IPS DF 6.9 (cell line): ENCODE data around the gene IL6R.
A peak's percentile ranks its signal among the peaks of the same experiment; 100 is the strongest.

Source experiments
- DNase-seq: peaks from one replicate; pipeline ENCODE4 v3.0.0-alpha.2; 2013; ENCODE audit warnings: low read depth, low spot score
- H3K27ac ChIP-seq: one replicate; pipeline ENCODE4 v1.5.1; 2013; ENCODE audit warnings: low read length, control low read depth
- H3K27me3 ChIP-seq: 2 replicates; pipeline ENCODE4 v1.6.1; 2013; ENCODE audit warnings: mild to moderate bottlenecking, low read length; ENCODE audit not compliant: control insufficient read depth, insufficient read depth
- H3K36me3 ChIP-seq: 2 replicates; pipeline ENCODE4 v1.6.1; 2013; ENCODE audit warnings: low read length; ENCODE audit not compliant: control insufficient read depth, insufficient read depth
- H3K4me1 ChIP-seq: 2 replicates; pipeline ENCODE4 v1.6.1; 2013; ENCODE audit warnings: low read length; ENCODE audit not compliant: control insufficient read depth, insufficient read depth
- H3K4me3 ChIP-seq: 2 replicates; pipeline ENCODE4 v1.5.1; 2013; ENCODE audit warnings: mild to moderate bottlenecking, low read length
- H3K9me3 ChIP-seq: 2 replicates; pipeline ENCODE4 v1.6.1; 2013; ENCODE audit warnings: low read length, inconsistent platforms; ENCODE audit not compliant: control insufficient read depth, insufficient read depth
- WGBS: extraction: QIAGEN DNeasy Blood & Tissue Kit; methylation state at CpG from one replicate; pipeline ENCODE4 v1.1.7; 2013; ENCODE audit warnings: mixed read lengths, missing lambda C conversion rate; ENCODE audit not compliant: insufficient read length, insufficient coverage; 5-methylcytosine and 5-hydroxymethylcytosine counted together

IL6R gene

GRCh38 chr1:154497026-154497806 lies 92.1 kb downstream of the IL6R start:
- no peak for DNase-seq
- H3K27ac ChIP-seq = no peak overlapping the region
- H3K27me3 ChIP-seq = peaks cover 25% of the 10 kb centered on the region
- no CpG with 5 or more reads among the region's 5 CpGs for WGBS
- H3K4me3 ChIP-seq = no peak overlapping the region
- no peaks in the 10 kb centered on the region for H3K9me3 ChIP-seq
- H3K36me3 ChIP-seq = no peaks in the 10 kb centered on the region
- H3K4me1 ChIP-seq = peaks cover 1% of the 10 kb centered on the region; the same call in 1 of the 2 replicates

DNA sequence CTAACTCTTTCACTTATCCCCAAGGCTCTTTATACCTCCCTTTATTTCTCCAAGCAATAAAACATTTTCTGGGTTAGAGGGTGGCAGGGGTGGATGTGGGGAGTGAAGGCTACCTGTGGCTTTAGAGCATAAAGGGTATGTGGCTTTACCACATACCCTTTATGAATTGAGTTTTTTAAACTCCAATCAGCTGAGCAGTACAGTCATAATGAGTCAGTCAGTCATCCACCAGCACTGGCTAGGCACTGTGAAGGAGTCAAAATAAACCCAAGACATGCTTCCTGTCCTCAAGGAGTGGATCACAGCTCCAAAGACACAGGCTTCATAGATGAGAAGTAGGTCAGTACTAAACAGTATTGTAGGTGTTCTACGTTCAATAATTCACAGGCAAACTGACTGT lies 94.3 kb downstream of the IL6R start:
- DNase-seq = no peak
- no CpG with 5 or more reads among the region's 1 CpG for WGBS
- H3K27me3 ChIP-seq = peaks cover 38% of the 10 kb centered on the region

GRCh38 chr1:154500533-154500932 lies 95.4 kb downstream of the IL6R start:
- no peak for DNase-seq
- Histone ChIP-seq H3K27ac (no peak overlapping the region), H3K4me1 (no peaks in the 10 kb centered on the region; the same call in 1 of the 2 replicates)

More for the DNA sequence above, 94.3 kb downstream of the IL6R start:
- no peaks in the 10 kb centered on the region for H3K9me3 ChIP-seq
- no peaks in the 10 kb centered on the region; the same call in 1 of the 2 replicates for H3K4me1 ChIP-seq
- H3K4me3 ChIP-seq = no peak overlapping the region
- H3K27ac ChIP-seq = no peak overlapping the region
- H3K36me3 ChIP-seq = no peaks in the 10 kb centered on the region

GRCh38 chr1:154501423-154502065 lies 96.4 kb downstream of the IL6R start:
- DNase-seq = no peak
- peak overlapping the region; percentile 18; the same call in 1 of the 2 replicates for H3K4me3 ChIP-seq
- no peaks in the 10 kb centered on the region; the same call in 1 of the 2 replicates for H3K4me1 ChIP-seq
- no peaks in the 10 kb centered on the region for H3K9me3 ChIP-seq
- no peaks in the 10 kb centered on the region for H3K36me3 ChIP-seq
- WGBS = no CpG with 5 or more reads among the region's 54 CpGs
- H3K27ac ChIP-seq = no peak overlapping the region
- peaks cover 39% of the 10 kb centered on the region for H3K27me3 ChIP-seq

More at GRCh38 chr1:154500533-154500932, 95.4 kb downstream of the IL6R start:
- Histone ChIP-seq H3K27me3 (peaks cover 39% of the 10 kb centered on the region), H3K9me3 (no peaks in the 10 kb centered on the region), H3K36me3 (no peaks in the 10 kb centered on the region), H3K4me3 (no peak overlapping the region)
- WGBS = no CpG with 5 or more reads among the region's 8 CpGs

DNA sequence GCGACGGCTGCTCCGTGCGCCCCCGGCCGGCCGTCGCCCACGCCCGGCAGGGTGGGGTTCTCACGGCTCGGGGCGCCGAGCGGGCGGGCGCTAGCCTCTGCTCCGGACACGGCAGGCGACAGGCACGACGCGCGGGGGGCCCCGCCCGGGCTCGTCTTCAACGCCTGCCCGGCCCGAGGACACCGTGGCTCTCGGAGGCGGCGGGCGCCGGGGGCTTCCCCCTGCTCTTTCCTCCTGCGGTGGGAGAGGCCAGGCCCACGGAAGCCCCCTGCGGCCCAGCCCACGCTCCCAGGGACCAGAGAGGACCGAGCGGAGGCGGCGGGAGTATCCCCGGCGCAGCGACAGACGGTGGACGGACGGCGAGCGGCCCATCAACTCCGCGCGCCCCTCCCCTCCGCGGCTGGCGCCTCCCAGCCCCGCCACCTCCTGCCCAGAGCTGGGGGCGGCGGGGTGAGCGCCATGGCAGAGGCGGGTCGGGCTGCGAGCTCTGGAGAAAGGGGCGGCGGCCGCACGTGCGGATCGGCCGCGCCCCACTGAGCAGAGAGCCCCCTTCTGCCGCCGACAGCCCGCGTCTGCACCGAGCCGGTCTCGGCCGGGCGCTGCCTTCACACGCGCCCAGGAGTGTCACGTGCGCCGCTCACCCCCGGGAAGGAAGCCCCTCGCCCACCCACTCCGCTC lies 97.1 kb downstream of the IL6R start, which contains the start of the genes SHE and TDRD10:
Gene SHE, minus strand, starts transcription at position 347 of the 678 bp plus-strand sequence. CDS start 386 bp downstream, outside the sequence.
Gene TDRD10, plus strand, starts transcription at position 154 of the 678 bp plus-strand sequence. CDS start 4,685 bp downstream, outside the sequence.
- no peaks in the 10 kb centered on the region for H3K9me3 ChIP-seq
- peaks cover 39% of the 10 kb centered on the region for H3K27me3 ChIP-seq
- H3K27ac ChIP-seq = no peak within 1 kb of the TSS
- DNase-seq = no peak
- H3K4me3 ChIP-seq = peak within 1 kb of the TSS; percentile 18; the same call in 1 of the 2 replicates
- no peaks in the 10 kb centered on the region; the same call in 1 of the 2 replicates for H3K4me1 ChIP-seq
- WGBS = no CpG with 5 or more reads among the region's 90 CpGs
- no peaks in the 10 kb centered on the region for H3K36me3 ChIP-seq

GRCh38 chr1:154502744-154503115 lies 97.6 kb downstream of the IL6R start:
- Histone ChIP-seq H3K27me3 (peaks cover 39% of the 10 kb centered on the region), H3K36me3 (no peaks in the 10 kb centered on the region), H3K27ac (no peak overlapping the region), H3K9me3 (no peaks in the 10 kb centered on the region), H3K4me3 (no peak overlapping the region; the same call in 1 of the 2 replicates), H3K4me1 (no peaks in the 10 kb centered on the region; the same call in 1 of the 2 replicates)
- no CpG with 5 or more reads among the region's 43 CpGs for WGBS
- no peak for DNase-seq

DNA sequence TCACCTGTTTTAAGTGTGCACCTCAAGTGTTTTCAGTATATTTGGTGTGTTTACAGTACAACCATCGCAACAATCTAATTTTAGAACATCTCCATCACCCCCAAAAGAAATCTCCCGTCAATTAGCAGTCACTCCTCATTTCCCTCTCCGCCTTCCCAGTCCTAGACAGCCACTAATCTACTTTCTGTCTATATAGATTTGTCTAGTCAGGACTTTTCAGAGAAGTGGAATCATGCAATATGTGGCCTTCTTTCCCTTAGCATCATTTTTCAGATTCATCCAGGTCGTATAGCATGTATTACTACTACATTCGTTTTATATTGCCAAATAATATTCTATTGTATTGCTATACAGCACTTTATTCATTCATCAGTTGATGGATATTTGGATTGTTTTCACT lies 98.8 kb downstream of the IL6R start:
- Histone ChIP-seq H3K27ac (no peak overlapping the region), H3K9me3 (no peaks in the 10 kb centered on the region), H3K27me3 (peaks cover 39% of the 10 kb centered on the region), H3K4me1 (no peaks in the 10 kb centered on the region; the same call in 1 of the 2 replicates), H3K4me3 (no peak overlapping the region), H3K36me3 (no peaks in the 10 kb centered on the region)
- WGBS = no CpG with 5 or more reads among the region's 5 CpGs
- no peak for DNase-seq

DNA sequence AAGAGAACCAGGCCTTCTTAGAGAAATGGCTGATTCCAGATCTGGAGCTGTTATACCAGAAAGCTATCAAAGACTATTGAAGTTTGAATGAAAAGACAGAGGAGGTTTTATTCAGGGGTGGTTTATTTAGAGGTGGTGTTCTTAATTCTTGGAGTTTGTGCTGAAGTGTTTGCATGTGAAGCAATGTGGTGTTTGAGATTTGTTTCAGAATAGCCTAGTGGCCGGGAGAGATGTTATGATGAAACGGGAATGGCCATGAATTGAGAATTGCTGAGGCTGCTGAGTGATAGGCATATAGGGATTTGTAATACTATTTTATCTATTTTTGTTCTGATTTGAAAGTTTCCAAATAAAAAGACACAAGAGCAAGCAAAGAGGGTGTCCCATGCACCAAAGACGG lies 107.6 kb downstream of the IL6R start:
- Histone ChIP-seq H3K27ac (no peak overlapping the region), H3K9me3 (no peaks in the 10 kb centered on the region), H3K4me3 (no peak overlapping the region), H3K27me3 (no peaks in the 10 kb centered on the region), H3K4me1 (no peaks in the 10 kb centered on the region), H3K36me3 (no peaks in the 10 kb centered on the region)
- DNase-seq = no peak
- WGBS = no CpG with 5 or more reads among the region's 3 CpGs

DNA sequence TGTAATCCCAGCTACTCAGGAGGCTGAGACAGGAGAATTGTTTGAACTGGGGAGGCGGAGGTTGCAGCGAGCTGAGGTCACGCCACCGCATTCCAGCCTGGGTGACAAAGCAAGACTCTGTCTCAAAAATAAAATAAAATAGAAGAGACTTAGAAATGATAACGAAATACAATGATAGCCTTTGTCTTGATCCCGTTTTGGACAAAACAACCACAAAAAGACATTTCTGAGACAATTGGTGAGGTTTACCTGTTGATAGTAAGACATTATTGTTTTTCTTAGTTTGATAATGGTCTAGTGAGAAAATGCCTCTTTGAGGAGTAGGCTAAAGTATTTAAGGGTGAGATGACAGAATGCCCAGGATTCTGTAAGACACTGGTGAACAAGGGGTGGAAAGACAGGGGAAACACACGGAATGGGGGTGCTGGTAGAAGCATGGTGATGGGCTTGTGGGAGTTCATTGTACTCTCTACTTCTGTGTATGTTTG lies 109.0 kb downstream of the IL6R start:
- no CpG with 5 or more reads among the region's 7 CpGs for WGBS

DNA sequence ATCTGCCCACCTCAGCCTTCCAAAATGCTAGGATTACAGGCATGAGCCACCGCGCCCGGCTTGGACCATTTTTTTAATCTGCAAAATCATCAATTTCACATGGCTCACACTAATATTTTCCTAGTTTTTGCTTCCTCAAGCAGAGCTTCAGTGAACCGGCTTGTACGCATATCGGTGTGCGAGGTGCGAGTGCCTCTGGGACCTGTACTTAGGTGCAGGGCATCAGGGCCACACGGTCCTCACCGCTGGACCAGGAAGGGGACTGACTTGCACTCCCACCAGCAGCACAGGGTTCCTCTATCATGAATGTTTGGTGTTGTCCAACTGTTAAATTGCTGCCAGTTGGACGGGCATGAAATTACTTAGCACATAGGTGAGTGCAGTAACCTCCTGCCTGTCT lies 112.5 kb downstream of the IL6R start:
- Histone ChIP-seq H3K4me3 (no peak overlapping the region), H3K27ac (no peak overlapping the region), H3K4me1 (no peaks in the 10 kb centered on the region), H3K36me3 (no peaks in the 10 kb centered on the region), H3K27me3 (no peaks in the 10 kb centered on the region), H3K9me3 (no peaks in the 10 kb centered on the region)
- no peak for DNase-seq
- no CpG with 5 or more reads among the region's 11 CpGs for WGBS

More for the DNA sequence above, 109.0 kb downstream of the IL6R start:
- H3K27me3 ChIP-seq = no peaks in the 10 kb centered on the region
- no peaks in the 10 kb centered on the region for H3K36me3 ChIP-seq
- no peak overlapping the region for H3K4me3 ChIP-seq
- H3K4me1 ChIP-seq = no peaks in the 10 kb centered on the region
- no peak for DNase-seq
- no peak overlapping the region for H3K27ac ChIP-seq
- no peaks in the 10 kb centered on the region for H3K9me3 ChIP-seq
